GM13976 (cell line): ENCODE data around the gene MYL5.

Source experiments
- DNase-seq: peaks from one replicate; pipeline ENCODE4 v3.0.0; 2012; ENCODE audit warnings: low spot score
- CTCF ChIP-seq: IDR thresholded peaks from 2 replicates; pipeline ENCODE4 v1.5.1; 2012; ENCODE audit warnings: borderline replicate concordance, mild to moderate bottlenecking; ENCODE audit not compliant: insufficient read depth; ENCODE audit errors: extremely low read depth, missing control alignments, control extremely low read depth
- in situ Hi-C: fragments of 300-500 bp; cut with MboI; formaldehyde crosslinking; loops from one replicate; pipeline ENCODE4 v1.12.0; 2022; ENCODE audit warnings: low sequenced_read_pairs, mixed read lengths, inconsistent platforms; ENCODE audit not compliant: unreplicated experiment

The MYL5 gene

DNA sequence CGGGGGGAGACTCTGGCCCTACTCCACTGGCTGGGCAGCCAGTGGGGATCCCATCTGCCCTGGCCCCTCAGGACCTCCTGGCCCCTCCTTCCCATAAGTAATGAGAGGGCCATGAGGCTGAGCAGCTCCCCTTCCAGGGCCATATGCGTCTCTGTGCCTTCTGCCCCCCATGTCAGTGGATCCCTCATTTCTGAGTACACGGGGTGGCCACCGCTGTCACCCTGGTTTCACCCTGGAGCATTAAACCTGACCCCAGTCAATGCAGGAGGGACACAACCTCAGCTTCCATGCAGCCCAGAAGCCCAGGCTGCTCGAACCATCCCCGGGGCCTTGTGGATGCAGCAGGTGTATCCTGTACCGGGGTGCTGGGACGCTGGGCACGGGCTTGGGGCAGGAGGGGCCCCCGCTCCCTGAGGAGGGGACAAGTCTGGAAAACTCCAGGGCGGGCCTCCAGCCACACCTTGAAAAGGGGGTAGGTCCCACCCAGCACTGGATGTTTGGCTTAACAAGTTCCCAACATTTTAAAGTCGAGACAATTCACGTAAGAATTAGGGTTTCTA, 24.5 kb upstream of the MYL5 start:
- in situ Hi-C loops = no loop called here
- no peak for DNase-seq
- TF ChIP-seq CTCF = no peak

DNA sequence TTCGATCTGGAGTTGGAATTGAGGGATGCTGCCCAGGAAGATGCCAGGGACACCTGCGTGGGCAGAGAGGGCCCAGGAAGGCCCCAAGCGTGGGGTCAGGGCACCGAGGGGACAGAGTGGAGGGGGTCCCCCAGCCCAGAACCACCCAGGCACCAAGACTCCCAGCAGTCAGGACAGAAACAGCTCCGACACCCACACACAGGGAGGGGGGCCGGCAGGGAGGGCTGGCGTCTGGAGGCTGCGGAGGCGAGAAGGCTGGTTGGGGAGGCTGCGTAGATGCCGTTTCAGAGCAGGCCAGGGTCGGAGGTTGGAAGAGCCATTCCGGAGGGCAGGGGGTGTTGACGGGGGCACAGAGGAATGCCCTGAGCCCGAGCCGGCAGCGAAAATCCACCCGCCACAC, 23.9 kb upstream of the MYL5 start:
- in situ Hi-C loops = no loop called here
- DNase-seq = no peak
- no peak for TF ChIP-seq CTCF

DNA sequence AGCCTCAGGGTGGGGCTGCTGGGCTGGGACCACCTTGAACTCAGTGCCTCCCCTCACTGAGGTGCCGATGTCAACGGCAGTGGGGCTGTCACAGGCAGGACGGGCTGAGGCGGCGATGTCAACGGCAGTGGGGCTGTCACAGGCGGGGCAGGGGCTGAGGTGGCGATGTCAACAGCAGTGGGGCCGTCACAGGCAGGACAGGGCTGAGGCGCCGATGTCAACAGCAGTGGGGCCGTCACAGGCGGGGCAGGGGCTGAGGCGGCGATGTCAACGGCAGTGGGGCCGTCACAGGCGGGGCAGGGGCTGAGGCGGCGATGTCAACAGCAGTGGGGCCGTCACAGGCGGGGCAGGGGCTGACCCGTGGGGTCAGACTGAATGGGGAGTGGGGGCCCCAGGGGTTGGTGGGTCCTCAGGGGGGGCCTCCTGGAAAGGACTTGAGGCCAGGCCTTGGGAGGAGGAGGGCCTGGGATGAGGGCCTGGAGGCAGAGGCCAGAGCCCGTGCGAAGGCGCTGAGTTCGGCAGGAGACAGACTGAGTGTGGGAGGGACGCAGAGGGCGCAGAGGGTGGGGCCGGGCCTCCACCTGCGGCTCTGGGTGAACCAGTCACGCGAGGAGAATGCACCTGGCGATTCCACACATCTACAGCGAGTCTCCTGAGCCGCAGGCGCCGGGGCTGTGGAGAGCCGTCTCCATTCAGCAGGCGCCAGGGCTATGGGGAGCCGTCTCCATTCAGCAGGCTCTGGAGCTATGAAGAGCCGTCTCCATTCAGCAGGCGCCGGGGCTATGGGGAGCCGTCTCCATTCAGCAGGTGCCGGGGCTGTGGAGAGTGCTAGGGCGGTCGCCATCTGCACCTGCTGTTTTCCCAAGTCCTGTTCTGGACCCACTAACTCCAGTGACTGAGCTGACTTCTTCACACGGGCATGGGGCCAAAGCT, 23.1 kb upstream of the MYL5 start:
- in situ Hi-C loops = no loop called here
- TF ChIP-seq CTCF = no peak
- DNase-seq = no peak

DNA sequence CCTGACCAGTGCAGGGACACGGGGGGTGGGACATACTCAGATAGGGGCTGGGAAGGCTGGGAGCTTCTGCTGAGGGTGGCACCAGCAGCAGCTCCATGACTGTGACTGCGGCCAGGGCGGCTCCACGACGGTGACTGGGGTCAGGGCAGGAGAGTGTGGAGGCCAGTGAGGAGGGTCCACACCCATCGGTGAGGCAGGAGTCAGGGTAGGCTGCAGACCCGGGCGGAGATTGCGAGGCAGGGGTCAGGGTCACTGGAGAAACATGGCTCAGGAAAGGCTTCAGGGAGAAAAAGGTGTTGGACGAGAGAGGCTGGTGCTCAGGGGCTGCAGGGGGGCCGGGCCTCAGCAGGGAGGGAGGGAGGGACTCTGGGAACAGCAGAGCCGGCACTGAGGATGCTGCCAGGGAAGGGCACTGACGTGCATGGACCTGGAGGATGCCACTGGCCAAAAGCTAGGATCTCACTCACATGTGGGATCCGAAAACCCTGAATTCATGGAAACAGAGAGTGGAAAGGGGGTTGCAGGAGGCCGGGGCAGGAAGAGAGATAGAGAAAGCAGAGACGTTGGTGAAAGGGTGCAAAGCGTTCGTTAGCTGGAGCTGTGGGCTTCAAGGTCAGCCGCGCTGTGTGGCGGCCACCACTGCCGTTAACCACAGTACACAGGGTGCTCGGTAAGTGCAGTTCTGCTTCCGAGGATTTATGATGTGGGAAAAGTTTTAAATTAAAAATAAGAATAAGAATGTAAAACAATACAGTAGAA, 22.3 kb upstream of the MYL5 start:
- in situ Hi-C loops = no loop called here
- DNase-seq = no peak
- no peak for TF ChIP-seq CTCF

DNA sequence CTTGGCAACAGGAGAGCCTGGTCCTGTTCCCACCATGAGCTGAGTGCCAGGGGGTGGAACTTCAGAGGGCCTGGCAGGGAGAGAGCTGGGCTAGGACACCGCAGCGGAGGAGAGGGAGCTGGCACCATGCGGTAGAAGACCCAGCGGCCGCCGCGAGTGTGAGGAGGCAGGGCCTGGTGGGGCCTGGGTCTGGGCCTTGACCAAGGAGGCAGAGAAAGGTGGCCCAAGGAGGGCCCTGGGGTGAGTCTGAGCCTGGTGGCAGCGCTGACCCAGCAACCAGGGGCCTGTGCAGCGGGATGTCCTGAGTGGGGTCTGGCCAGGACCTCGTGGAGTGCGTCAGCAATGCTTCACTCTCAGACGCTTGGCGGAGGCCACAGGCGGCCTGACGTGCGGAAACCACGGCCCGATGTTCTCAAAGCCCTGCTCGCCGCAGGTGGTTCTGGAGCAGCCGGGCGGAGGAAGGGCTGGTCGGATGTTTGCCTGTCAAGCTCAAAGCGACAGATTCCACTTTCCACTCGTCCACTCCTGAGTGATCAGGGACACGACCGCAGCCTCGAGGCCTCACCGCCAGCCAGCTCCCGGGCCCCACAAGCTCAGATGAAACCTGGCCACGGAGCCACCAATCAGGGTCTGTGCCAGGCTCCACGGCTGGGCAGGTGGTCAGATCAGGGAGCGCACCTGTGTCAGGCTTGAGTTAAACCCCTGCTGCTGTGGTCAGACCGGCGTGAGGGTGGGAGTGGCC, 21.1 kb upstream of the MYL5 start:
- in situ Hi-C loops = no loop called here
- DNase-seq = no peak
- TF ChIP-seq CTCF = no peak

DNA sequence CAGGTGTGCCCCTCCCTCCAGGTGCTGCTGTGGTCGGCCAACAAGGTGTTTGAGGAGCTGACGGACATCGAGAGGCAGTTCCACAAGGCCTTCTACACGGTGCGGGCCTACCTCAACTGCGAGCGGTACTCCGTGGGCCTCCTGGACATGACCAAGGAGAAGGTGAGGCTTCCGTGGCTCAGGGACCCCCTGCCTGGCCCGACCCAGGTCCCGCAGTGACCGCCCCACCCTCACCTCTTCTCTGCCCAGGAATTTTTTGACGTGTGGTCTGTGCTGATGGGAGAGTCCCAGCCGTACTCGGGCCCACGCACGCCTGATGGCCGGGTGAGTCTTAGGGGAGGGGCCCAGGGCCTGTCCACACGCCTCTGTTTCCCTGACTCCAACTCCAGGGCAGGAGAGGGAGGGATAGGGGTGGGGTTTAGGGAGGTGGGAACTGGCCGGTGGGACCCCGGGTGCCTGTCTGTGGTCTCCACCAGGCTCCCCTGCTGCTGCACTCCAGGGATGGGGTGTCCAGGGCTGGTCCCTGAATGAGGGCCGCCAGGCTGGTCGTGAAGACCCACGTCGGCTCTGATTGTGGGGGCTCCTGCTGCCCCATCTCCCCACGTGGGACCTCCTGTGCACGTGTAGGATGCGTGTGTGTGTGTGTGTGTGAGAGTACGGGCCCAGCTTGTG, 20.4 kb upstream of the MYL5 start:
- in situ Hi-C loops = no loop called here

More for the DNA sequence above, 20.4 kb upstream of the MYL5 start:
- no peak for DNase-seq
- no peak for TF ChIP-seq CTCF
